22Rv1 (cell line): Measurements from ENCODE around the gene ZNF750.

Experiments
- ZFX ChIP-seq: fragments of 450-650 bp; IDR thresholded peaks from 2 replicates; pipeline ENCODE4 v1.6.1; 2017; ENCODE audit warnings: antibody characterized with exemption, borderline replicate concordance
- TF ChIP-seq, protein P1 (sequence below): fragments of 450-650 bp; IDR thresholded peaks from 2 replicates; pipeline ENCODE4 v1.5.1; 2017; ENCODE audit warnings: mild to moderate bottlenecking

- TF ChIP-seq, protein P1, sequence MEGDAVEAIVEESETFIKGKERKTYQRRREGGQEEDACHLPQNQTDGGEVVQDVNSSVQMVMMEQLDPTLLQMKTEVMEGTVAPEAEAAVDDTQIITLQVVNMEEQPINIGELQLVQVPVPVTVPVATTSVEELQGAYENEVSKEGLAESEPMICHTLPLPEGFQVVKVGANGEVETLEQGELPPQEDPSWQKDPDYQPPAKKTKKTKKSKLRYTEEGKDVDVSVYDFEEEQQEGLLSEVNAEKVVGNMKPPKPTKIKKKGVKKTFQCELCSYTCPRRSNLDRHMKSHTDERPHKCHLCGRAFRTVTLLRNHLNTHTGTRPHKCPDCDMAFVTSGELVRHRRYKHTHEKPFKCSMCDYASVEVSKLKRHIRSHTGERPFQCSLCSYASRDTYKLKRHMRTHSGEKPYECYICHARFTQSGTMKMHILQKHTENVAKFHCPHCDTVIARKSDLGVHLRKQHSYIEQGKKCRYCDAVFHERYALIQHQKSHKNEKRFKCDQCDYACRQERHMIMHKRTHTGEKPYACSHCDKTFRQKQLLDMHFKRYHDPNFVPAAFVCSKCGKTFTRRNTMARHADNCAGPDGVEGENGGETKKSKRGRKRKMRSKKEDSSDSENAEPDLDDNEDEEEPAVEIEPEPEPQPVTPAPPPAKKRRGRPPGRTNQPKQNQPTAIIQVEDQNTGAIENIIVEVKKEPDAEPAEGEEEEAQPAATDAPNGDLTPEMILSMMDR: no peak
- TF ChIP-seq ZFX: no peak
Observed at GRCh38 chr17:82794781-82795482, 44.9 kb downstream of the ZNF750 start.
